Activated naive CD4-positive, alpha-beta T cell treated with anti-CD3 and anti-CD28 coated beads for 36 hours (primary cell): ENCODE data around the gene DTNB. TPM values are rescaled to one million over a fixed set of nuclear protein-coding genes. Genes with fewer than 3 reads are reported as not detected.
"Not testable (repeated sequence)": the region's sequence is repeated elsewhere in the genome, so short reads cannot be mapped to it uniquely, and the experiment has no call there.

Experiments used
- CTCF ChIA-PET: fragments of 350-600 bp; sonication (Branson Sonifier 250); formaldehyde crosslinking; loops from one replicate; lab custom pipeline; 2021; ENCODE audit warnings: antibody characterized with exemption; lab: Charles Lee
- DNase-seq: peaks from one replicate; pipeline ENCODE4 v3.0.0-alpha.2; 2020
- H3K27ac Mint-ChIP-seq: one replicate; pipeline ENCODE4 v1.8.0; 2021; ENCODE audit warnings: mild to moderate bottlenecking, mixed read lengths
- H3K27me3 Mint-ChIP-seq: one replicate; pipeline ENCODE4 v1.8.0; 2021; ENCODE audit warnings: low read depth, mixed read lengths
- H3K36me3 Mint-ChIP-seq: one replicate; pipeline ENCODE4 v1.8.0; 2021; ENCODE audit warnings: low read depth, mixed read lengths
- H3K4me1 Mint-ChIP-seq: one replicate; pipeline ENCODE4 v1.8.0; 2021; ENCODE audit warnings: low read depth, mixed read lengths
- H3K4me3 Mint-ChIP-seq: one replicate; pipeline ENCODE4 v1.8.0; 2021; ENCODE audit warnings: mild to moderate bottlenecking, moderate library complexity, mixed read lengths
- H3K9me3 Mint-ChIP-seq: one replicate; pipeline ENCODE4 v1.8.0; 2021; ENCODE audit warnings: mixed read lengths
- intact Hi-C: fragments of 100-400 bp; cut with micrococcal nuclease; formaldehyde crosslinking; loops from one replicate; pipeline ENCODE4 v1.15.1; 2023
- total RNA-seq, 2 experiments: library from RNA; stranded (reverse); gene quantifications; one replicate each; pipeline ENCODE4 v1.2.3, GENCODE V29; 2021

Gene DTNB
- total RNA-seq, 2 experiments from 2014 or later = 27.2 to 27.6 TPM

GRCh38 chr2:25651782-25652455 is 21.5 kb downstream of the DTNB start:
- DNase-seq = no peak
- Mint-ChIP-seq H3K4me3 (no peak overlapping the region), H3K27ac (no peak overlapping the region), H3K36me3 (peaks cover 8% of the 10 kb centered on the region), H3K9me3 (no peaks in the 10 kb centered on the region), H3K27me3 (no peaks in the 10 kb centered on the region), H3K4me1 (peaks cover 4% of the 10 kb centered on the region)
- CTCF ChIA-PET = interaction anchor here (0.6 to 1.4 kb wide), 2 partner anchors 14 to 45 kb away, joined by 3 read pairs; no protein-coding TSS in a partner anchor
- intact Hi-C loops = no loop called here

- no peak overlapping the region for H3K4me3 Mint-ChIP-seq
- no peaks in the 10 kb centered on the region for H3K4me1 Mint-ChIP-seq
- no peak overlapping the region for H3K27ac Mint-ChIP-seq
- H3K27me3 Mint-ChIP-seq = no peaks in the 10 kb centered on the region
- CTCF ChIA-PET = interaction anchor here (1.4 kb wide), 1 partner anchor 44 kb away, joined by 3 read pairs; no protein-coding TSS in a partner anchor
- DNase-seq = no peak
- no peaks in the 10 kb centered on the region for H3K9me3 Mint-ChIP-seq
- H3K36me3 Mint-ChIP-seq = peaks cover 8% of the 10 kb centered on the region
- intact Hi-C loops = no loop called here
Measured at GRCh38 chr2:25651066-25651465, 22.3 kb downstream of the DTNB start.

- H3K27me3 Mint-ChIP-seq = no peaks in the 10 kb centered on the region
- no peaks in the 10 kb centered on the region for H3K9me3 Mint-ChIP-seq
- no peak overlapping the region for H3K4me3 Mint-ChIP-seq
- DNase-seq = no peak
- no peaks in the 10 kb centered on the region for H3K4me1 Mint-ChIP-seq
- no peak overlapping the region for H3K27ac Mint-ChIP-seq
- peaks cover 8% of the 10 kb centered on the region for H3K36me3 Mint-ChIP-seq
- CTCF ChIA-PET = no interaction called here
- intact Hi-C loops = no loop called here
Measured at GRCh38 chr2:25650256-25650655, 23.1 kb downstream of the DTNB start.

- Mint-ChIP-seq H3K4me1 (no peaks in the 10 kb centered on the region), H3K4me3 (no peak overlapping the region), H3K27ac (no peak overlapping the region), H3K27me3 (no peaks in the 10 kb centered on the region), H3K36me3 (peaks cover 8% of the 10 kb centered on the region), H3K9me3 (no peaks in the 10 kb centered on the region)
- intact Hi-C loops = no loop called here
- CTCF ChIA-PET = no interaction called here
- DNase-seq = no peak
Measured at GRCh38 chr2:25649786-25650185, 23.6 kb downstream of the DTNB start.

GRCh38 chr2:25642298-25642697 is 31.1 kb downstream of the DTNB start:
- H3K27ac Mint-ChIP-seq = no peak overlapping the region
- DNase-seq = no peak
- CTCF ChIA-PET = interaction anchor here (0.6 to 0.7 kb wide), 3 partner anchors 19 to 143 kb away, joined by 3 to 4 read pairs (median 3); no protein-coding TSS in a partner anchor
- H3K27me3 Mint-ChIP-seq = no peaks in the 10 kb centered on the region
- H3K4me1 Mint-ChIP-seq = no peaks in the 10 kb centered on the region
- intact Hi-C loops = no loop called here
- no peak overlapping the region for H3K4me3 Mint-ChIP-seq
- H3K36me3 Mint-ChIP-seq = peaks cover 23% of the 10 kb centered on the region
- H3K9me3 Mint-ChIP-seq = no peaks in the 10 kb centered on the region

- Mint-ChIP-seq H3K4me3 (no peak overlapping the region), H3K36me3 (peaks cover 23% of the 10 kb centered on the region), H3K27ac (no peak overlapping the region), H3K9me3 (no peaks in the 10 kb centered on the region), H3K27me3 (no peaks in the 10 kb centered on the region), H3K4me1 (no peaks in the 10 kb centered on the region)
- DNase-seq = no peak
- intact Hi-C loops = no loop called here
- CTCF ChIA-PET = interaction anchor here (0.7 to 1.0 kb wide), 2 partner anchors 62 to 325 kb away, joined by 3 to 5 read pairs; no protein-coding TSS in a partner anchor
Measured at GRCh38 chr2:25639696-25640095, 33.7 kb downstream of the DTNB start.

GRCh38 chr2:25639131-25639530 is 34.2 kb downstream of the DTNB start:
- Mint-ChIP-seq H3K9me3 (no peaks in the 10 kb centered on the region), H3K4me1 (no peaks in the 10 kb centered on the region), H3K36me3 (peaks cover 23% of the 10 kb centered on the region), H3K4me3 (no peak overlapping the region), H3K27me3 (no peaks in the 10 kb centered on the region), H3K27ac (no peak overlapping the region)
- DNase-seq = no peak
- intact Hi-C loops = no loop called here
- CTCF ChIA-PET = interaction anchor here (0.7 to 1.1 kb wide), 2 partner anchors 32 to 324 kb away, joined by 3 to 6 read pairs; no protein-coding TSS in a partner anchor

GRCh38 chr2:25635797-25636196 is 37.6 kb downstream of the DTNB start:
- Mint-ChIP-seq H3K27ac (no peak overlapping the region), H3K4me1 (no peaks in the 10 kb centered on the region), H3K9me3 (no peaks in the 10 kb centered on the region)

GRCh38 chr2:25633801-25634200 is 39.6 kb downstream of the DTNB start:
- H3K4me3 Mint-ChIP-seq, H3K27ac Mint-ChIP-seq, H3K4me1 Mint-ChIP-seq, H3K27me3 Mint-ChIP-seq, intact Hi-C loops, CTCF ChIA-PET, H3K9me3 Mint-ChIP-seq, DNase-seq: not testable (repeated sequence)
- H3K36me3 Mint-ChIP-seq = peaks cover 17% of the 10 kb centered on the region

More at GRCh38 chr2:25635797-25636196, 37.6 kb downstream of the DTNB start:
- intact Hi-C loops = no loop called here
- H3K27me3 Mint-ChIP-seq = no peaks in the 10 kb centered on the region
- CTCF ChIA-PET = no interaction called here
- H3K4me3 Mint-ChIP-seq = no peak overlapping the region
- H3K36me3 Mint-ChIP-seq = peaks cover 26% of the 10 kb centered on the region
- no peak for DNase-seq

- no peaks in the 10 kb centered on the region for H3K27me3 Mint-ChIP-seq
- intact Hi-C loops = no loop called here
- H3K27ac Mint-ChIP-seq = no peak overlapping the region
- H3K4me1 Mint-ChIP-seq = no peaks in the 10 kb centered on the region
- CTCF ChIA-PET = no interaction called here
- H3K36me3 Mint-ChIP-seq = peaks cover 9% of the 10 kb centered on the region
- no peaks in the 10 kb centered on the region for H3K9me3 Mint-ChIP-seq
- no peak overlapping the region for H3K4me3 Mint-ChIP-seq
- DNase-seq = no peak
Measured at GRCh38 chr2:25632396-25632795, 41.0 kb downstream of the DTNB start.

- intact Hi-C loops = no loop called here
- Mint-ChIP-seq H3K4me3 (no peak overlapping the region), H3K27ac (no peak overlapping the region), H3K4me1 (no peaks in the 10 kb centered on the region), H3K27me3 (no peaks in the 10 kb centered on the region), H3K36me3 (peaks cover 7% of the 10 kb centered on the region), H3K9me3 (no peaks in the 10 kb centered on the region)
- CTCF ChIA-PET = interaction anchor here (2.3 kb wide), 1 partner anchor 17 kb away, joined by 12 read pairs; no protein-coding TSS in a partner anchor
- no peak for DNase-seq
Measured at GRCh38 chr2:25624635-25625034, 48.7 kb downstream of the DTNB start.

GRCh38 chr2:25623361-25623760 is 50.0 kb downstream of the DTNB start:
- peaks cover 7% of the 10 kb centered on the region for H3K36me3 Mint-ChIP-seq
- DNase-seq = no peak
- no peak overlapping the region for H3K4me3 Mint-ChIP-seq
- CTCF ChIA-PET = interaction anchor here (2.3 kb wide), 1 partner anchor 16 kb away, joined by 12 read pairs; no protein-coding TSS in a partner anchor
- intact Hi-C loops = no loop called here
- no peaks in the 10 kb centered on the region for H3K27me3 Mint-ChIP-seq
- H3K9me3 Mint-ChIP-seq = no peaks in the 10 kb centered on the region
- no peak overlapping the region for H3K27ac Mint-ChIP-seq
- H3K4me1 Mint-ChIP-seq = no peaks in the 10 kb centered on the region

- H3K4me1 Mint-ChIP-seq = no peaks in the 10 kb centered on the region
- intact Hi-C loops = no loop called here
- CTCF ChIA-PET = interaction anchor here (1.2 to 3.6 kb wide), 2 partner anchors 13 to 79 kb away, joined by 6 to 19 read pairs; no protein-coding TSS in a partner anchor
- peaks cover 4% of the 10 kb centered on the region for H3K36me3 Mint-ChIP-seq
- H3K4me3 Mint-ChIP-seq = no peak overlapping the region
- DNase-seq = no peak
- H3K27ac Mint-ChIP-seq = no peak overlapping the region
- H3K27me3 Mint-ChIP-seq = no peaks in the 10 kb centered on the region
- no peaks in the 10 kb centered on the region for H3K9me3 Mint-ChIP-seq
Measured at GRCh38 chr2:25620711-25621110, 52.7 kb downstream of the DTNB start.
